ENCODE data around the gene IGSF9. TPM values are rescaled to one million over a fixed set of nuclear protein-coding genes. Genes with fewer than 3 reads are reported as not detected.

Gene IGSF9
- total RNA-seq, 1 experiment from 2014 or later = 0.44 TPM

DNA sequence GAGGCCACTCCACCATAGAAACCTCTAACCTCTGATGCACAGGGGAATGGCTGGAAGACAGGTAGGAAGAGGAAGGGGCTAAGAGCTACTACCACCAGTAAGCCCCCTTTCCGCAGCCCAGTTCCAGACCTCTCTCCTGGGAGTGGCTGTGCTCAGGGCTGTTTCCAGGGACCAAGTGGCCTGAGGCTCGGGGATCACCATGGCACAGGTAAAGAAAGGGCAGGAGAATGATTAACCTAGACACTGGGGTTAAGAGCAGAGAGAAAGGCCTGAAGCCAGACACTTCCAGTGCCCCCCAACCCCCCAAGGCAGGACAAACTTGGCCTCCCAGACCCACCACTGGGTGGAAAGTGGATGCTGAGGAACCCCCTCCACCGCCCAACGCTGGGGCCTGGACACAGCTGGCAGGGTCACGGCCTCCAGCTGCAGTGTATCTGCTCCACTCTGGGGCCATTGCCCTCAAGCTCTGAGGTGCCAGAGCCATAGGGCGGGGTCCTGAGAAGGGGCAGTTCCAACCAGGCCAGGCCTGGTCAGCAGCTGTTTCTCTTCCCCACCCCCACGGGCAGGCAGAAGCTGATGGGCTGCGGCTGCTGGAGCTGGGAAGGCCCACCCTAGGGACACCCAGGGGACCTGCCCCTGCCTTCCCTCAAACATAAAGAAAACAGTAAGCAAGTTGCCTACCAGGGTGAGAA lies 22.8 kb downstream of the IGSF9 start:
- no peak for TF ChIP-seq CTCF (IDR thresholded peaks at IDR 0.05; ENCODE audit: unreplicated experiment)
- no peak for DNase-seq (ENCODE audit: unreplicated experiment)
- H3K36me3 Mint-ChIP-seq (ENCODE audit: insufficient read depth, unreplicated experiment) = peaks cover 55% of the 10 kb centered on the region
- intact Hi-C loops (cut with micrococcal nuclease) = loop anchor here (1.0 to 5.0 kb wide), 2 partner anchors 142 to 330 kb away; partner anchors contain the start of gene DUSP23
- ChIA-PET CTCF (interaction anchor here (0.5 to 52.4 kb wide), 19 partner anchors 7 to 761 kb away, joined by 3 to 1675 read pairs (median 4); no protein-coding TSS in a partner anchor), POLR2A (interaction anchor here (1.0 to 4.5 kb wide), 13 partner anchors 9 to 693 kb away, joined by 3 to 62 read pairs (median 4); partner anchors contain the start of genes DUSP23 and PIGM)
- no peaks in the 10 kb centered on the region for H3K9me3 Mint-ChIP-seq (ENCODE audit: unreplicated experiment)
- peaks cover 60% of the 10 kb centered on the region for H3K4me1 Mint-ChIP-seq (ENCODE audit: insufficient read depth, unreplicated experiment)
- no peaks in the 10 kb centered on the region for H3K27me3 Mint-ChIP-seq (ENCODE audit: insufficient read depth, unreplicated experiment)
- peak overlapping the region; percentile 99 for H3K27ac Mint-ChIP-seq (ENCODE audit: low read depth, unreplicated experiment)
- peak overlapping the region; percentile 81 for H3K4me3 Mint-ChIP-seq (ENCODE audit: unreplicated experiment)
- BruUV-seq (replicated peaks) = no TSS peak

GRCh38 chr1:159921700-159922504 lies 23.5 kb downstream of the IGSF9 start:
- H3K9me3 Mint-ChIP-seq (ENCODE audit: unreplicated experiment) = no peaks in the 10 kb centered on the region
- peak overlapping the region; percentile 81 for H3K4me3 Mint-ChIP-seq (ENCODE audit: unreplicated experiment)
- peak overlapping the region; percentile 99 for H3K27ac Mint-ChIP-seq (ENCODE audit: low read depth, unreplicated experiment)
- TF ChIP-seq CTCF (IDR thresholded peaks at IDR 0.05; ENCODE audit: unreplicated experiment) = no peak
- POLR2A ChIA-PET = interaction anchor here (0.6 to 1.2 kb wide), 6 partner anchors 17 to 761 kb away, joined by 3 to 4 read pairs (median 3); no protein-coding TSS in a partner anchor
- peaks cover 64% of the 10 kb centered on the region for H3K4me1 Mint-ChIP-seq (ENCODE audit: insufficient read depth, unreplicated experiment)
- DNase-seq (ENCODE audit: unreplicated experiment) = no peak
- H3K36me3 Mint-ChIP-seq (ENCODE audit: insufficient read depth, unreplicated experiment) = peaks cover 63% of the 10 kb centered on the region
- BruUV-seq (replicated peaks) = no TSS peak
- intact Hi-C loops (cut with micrococcal nuclease) = loop anchor here (5.0 kb wide), 1 partner anchor 330 kb away; no protein-coding TSS in a partner anchor
- CTCF ChIA-PET = interaction anchor here (0.6 to 52.4 kb wide), 15 partner anchors 16 to 760 kb away, joined by 3 to 1675 read pairs (median 3); no protein-coding TSS in a partner anchor
- H3K27me3 Mint-ChIP-seq (ENCODE audit: insufficient read depth, unreplicated experiment) = no peaks in the 10 kb centered on the region

DNA sequence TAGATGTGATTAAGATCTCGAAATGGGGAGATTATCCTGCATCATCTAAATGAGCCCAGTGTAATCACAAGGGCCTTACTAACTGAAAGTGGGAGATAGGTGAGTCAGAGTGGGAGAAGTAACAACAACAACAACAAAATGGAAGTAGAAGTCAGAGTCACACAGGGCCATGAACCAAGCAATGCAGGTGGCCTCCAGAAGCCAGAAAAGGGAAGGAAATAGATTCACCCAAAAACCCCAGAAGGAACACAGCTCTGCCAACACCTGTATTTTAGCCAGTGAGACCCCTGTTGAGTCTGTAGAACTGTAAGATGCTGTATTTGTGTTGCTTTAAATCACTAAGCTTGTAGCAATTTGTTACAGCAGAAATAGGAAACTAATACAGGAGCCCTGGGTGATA lies 24.2 kb downstream of the IGSF9 start:
- ChIA-PET CTCF (interaction anchor here (0.6 to 52.4 kb wide), 9 partner anchors 16 to 708 kb away, joined by 3 to 1675 read pairs (median 3); no protein-coding TSS in a partner anchor), POLR2A (interaction anchor here (0.6 to 1.0 kb wide), 4 partner anchors 26 to 760 kb away, joined by 3 to 4 read pairs (median 3); no protein-coding TSS in a partner anchor)
- Mint-ChIP-seq H3K4me3 (ENCODE audit: unreplicated experiment) (no peak overlapping the region), H3K27me3 (ENCODE audit: insufficient read depth, unreplicated experiment) (no peaks in the 10 kb centered on the region), H3K36me3 (ENCODE audit: insufficient read depth, unreplicated experiment) (peaks cover 70% of the 10 kb centered on the region), H3K4me1 (ENCODE audit: insufficient read depth, unreplicated experiment) (peaks cover 66% of the 10 kb centered on the region), H3K9me3 (ENCODE audit: unreplicated experiment) (no peaks in the 10 kb centered on the region), H3K27ac (ENCODE audit: low read depth, unreplicated experiment) (peak overlapping the region; percentile 99)
- BruUV-seq (replicated peaks) = no TSS peak
- no peak for DNase-seq (ENCODE audit: unreplicated experiment)
- TF ChIP-seq CTCF (IDR thresholded peaks at IDR 0.05; ENCODE audit: unreplicated experiment) = no peak
- intact Hi-C loops (cut with micrococcal nuclease) = loop anchor here (5.0 kb wide), 1 partner anchor 331 kb away; no protein-coding TSS in a partner anchor

Data from MCF 10A (cell line).